Smooth muscle cell (in vitro differentiated cells): ENCODE data around the gene LAMA1. TPM values are rescaled to one million over a fixed set of nuclear protein-coding genes. Genes with fewer than 3 reads are reported as not detected.

Experiments used
- DNase-seq: peaks from one replicate; lab custom pipeline; 2025; ENCODE audit not compliant: unreplicated experiment; lab: John Stamatoyannopoulos, UW
- H2AFZ ChIP-seq: fragments of 200-600 bp; sonication (generic); 2 replicates; pipeline ENCODE4 v1.6.0; 2016; ENCODE audit warnings: antibody characterized with exemption, low read depth, mild to moderate bottlenecking
- H3F3A ChIP-seq: fragments of 200-600 bp; sonication (generic); 2 replicates; pipeline ENCODE4 v1.6.0; 2017; ENCODE audit warnings: antibody characterized with exemption, low read depth
- H3K27ac ChIP-seq: fragments of 200-600 bp; sonication (generic); 2 replicates; pipeline ENCODE4 v1.5.1; 2016; ENCODE audit warnings: low read depth, mild to moderate bottlenecking
- H3K27me3 ChIP-seq: fragments of 200-600 bp; sonication (generic); 2 replicates; pipeline ENCODE4 v1.6.1; 2016; ENCODE audit warnings: low read depth, mild to moderate bottlenecking
- H3K36me3 ChIP-seq: fragments of 200-600 bp; sonication (generic); 2 replicates; pipeline ENCODE4 v1.5.1; 2016; ENCODE audit warnings: low read depth
- H3K4me1 ChIP-seq: fragments of 200-600 bp; sonication (generic); 2 replicates; pipeline ENCODE4 v1.5.1; 2016; ENCODE audit warnings: low read depth
- H3K4me2 ChIP-seq: fragments of 200-600 bp; sonication (generic); 2 replicates; pipeline ENCODE4 v1.6.0; 2016; ENCODE audit warnings: mild to moderate bottlenecking
- H3K4me3 ChIP-seq: fragments of 200-600 bp; sonication (generic); 2 replicates; pipeline ENCODE4 v1.5.1; 2016; ENCODE audit warnings: mild to moderate bottlenecking
- H3K79me2 ChIP-seq: fragments of 200-600 bp; sonication (generic); 2 replicates; pipeline ENCODE4 v1.6.0; 2016; ENCODE audit warnings: low read depth, mild to moderate bottlenecking
- H3K9ac ChIP-seq: fragments of 200-600 bp; sonication (generic); 2 replicates; pipeline ENCODE4 v1.6.0; 2016; ENCODE audit warnings: low read depth
- H3K9me3 ChIP-seq: fragments of 200-600 bp; sonication (generic); replicated peaks from 2 replicates; pipeline ENCODE4 v1.5.1; 2016; ENCODE audit warnings: low read depth
- H4K20me1 ChIP-seq: fragments of 200-600 bp; sonication (generic); 2 replicates; pipeline ENCODE4 v1.6.0; 2016; ENCODE audit warnings: low read depth
- WGBS: methylation state at CpG from one replicate; pipeline ENCODE4 v1.1.7; 2016; ENCODE audit warnings: low lambda C conversion rate; 5-methylcytosine and 5-hydroxymethylcytosine counted together
- polyA plus RNA-seq: library from polyadenylated mRNA; unstranded; fragments of >200 nt; fragmentation: Nextera tagmentation; extraction: Ambion mirVana; gene quantifications from 2 replicates; pipeline ENCODE4 v1.2.1, GENCODE V29; 2016
- total RNA-seq: library from RNA; depleted of rRNA; stranded (reverse); fragments of >200 nt; gene quantifications from 2 replicates; pipeline ENCODE4 v1.2.3, GENCODE V29; 2014
- TF ChIP-seq, protein P1 (sequence below): fragments of 200-600 bp; sonication (generic); IDR thresholded peaks from 2 replicates; pipeline ENCODE4 v1.5.1; 2017; ENCODE audit warnings: borderline replicate concordance, mild to moderate bottlenecking, antibody characterized with exemption; ENCODE audit not compliant: insufficient read depth, poor library complexity, severe bottlenecking

The LAMA1 gene
- total and polyA plus RNA-seq, 2 experiments from 2014 or later, result 6.7 to 9.7 TPM

DNA sequence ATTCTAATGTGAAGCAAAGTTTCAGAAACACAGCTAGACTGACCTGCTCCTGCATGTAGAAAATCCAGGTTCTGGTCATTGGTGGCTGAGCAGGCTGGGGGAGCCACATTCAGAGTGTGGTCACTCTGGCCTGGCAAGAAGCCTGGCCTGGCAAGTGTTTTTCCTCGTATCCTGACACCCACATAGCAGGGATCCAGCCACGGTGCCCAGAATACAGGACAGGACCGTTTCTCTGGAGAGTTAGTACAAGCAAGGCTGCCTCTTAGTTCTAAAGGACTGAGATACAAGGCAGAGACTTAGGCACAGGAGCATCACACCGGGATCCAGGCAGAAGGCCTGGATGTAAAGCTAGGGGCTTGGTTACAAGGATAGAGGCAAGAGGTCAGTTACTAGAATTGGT lies 4.8 kb upstream of the LAMA1 start:
- Histone ChIP-seq H3K4me3 (no peak overlapping the region), H3K27ac (no peak overlapping the region), H3K79me2 (no peaks in the 10 kb centered on the region), H3K4me1 (no peaks in the 10 kb centered on the region), H3K9ac (no peak overlapping the region), H2AFZ (no peak overlapping the region), H3K4me2 (no peak overlapping the region), H4K20me1 (no peaks in the 10 kb centered on the region), H3K27me3 (peaks cover 4% of the 10 kb centered on the region), H3K9me3 (no peaks in the 10 kb centered on the region), H3K36me3 (no peaks in the 10 kb centered on the region), H3F3A (peaks cover 12% of the 10 kb centered on the region)
- 94% methylated on average over 4 of the region's 4 CpGs for WGBS
- TF ChIP-seq, protein P1, sequence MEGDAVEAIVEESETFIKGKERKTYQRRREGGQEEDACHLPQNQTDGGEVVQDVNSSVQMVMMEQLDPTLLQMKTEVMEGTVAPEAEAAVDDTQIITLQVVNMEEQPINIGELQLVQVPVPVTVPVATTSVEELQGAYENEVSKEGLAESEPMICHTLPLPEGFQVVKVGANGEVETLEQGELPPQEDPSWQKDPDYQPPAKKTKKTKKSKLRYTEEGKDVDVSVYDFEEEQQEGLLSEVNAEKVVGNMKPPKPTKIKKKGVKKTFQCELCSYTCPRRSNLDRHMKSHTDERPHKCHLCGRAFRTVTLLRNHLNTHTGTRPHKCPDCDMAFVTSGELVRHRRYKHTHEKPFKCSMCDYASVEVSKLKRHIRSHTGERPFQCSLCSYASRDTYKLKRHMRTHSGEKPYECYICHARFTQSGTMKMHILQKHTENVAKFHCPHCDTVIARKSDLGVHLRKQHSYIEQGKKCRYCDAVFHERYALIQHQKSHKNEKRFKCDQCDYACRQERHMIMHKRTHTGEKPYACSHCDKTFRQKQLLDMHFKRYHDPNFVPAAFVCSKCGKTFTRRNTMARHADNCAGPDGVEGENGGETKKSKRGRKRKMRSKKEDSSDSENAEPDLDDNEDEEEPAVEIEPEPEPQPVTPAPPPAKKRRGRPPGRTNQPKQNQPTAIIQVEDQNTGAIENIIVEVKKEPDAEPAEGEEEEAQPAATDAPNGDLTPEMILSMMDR, result no peak
- no peak for DNase-seq

DNA sequence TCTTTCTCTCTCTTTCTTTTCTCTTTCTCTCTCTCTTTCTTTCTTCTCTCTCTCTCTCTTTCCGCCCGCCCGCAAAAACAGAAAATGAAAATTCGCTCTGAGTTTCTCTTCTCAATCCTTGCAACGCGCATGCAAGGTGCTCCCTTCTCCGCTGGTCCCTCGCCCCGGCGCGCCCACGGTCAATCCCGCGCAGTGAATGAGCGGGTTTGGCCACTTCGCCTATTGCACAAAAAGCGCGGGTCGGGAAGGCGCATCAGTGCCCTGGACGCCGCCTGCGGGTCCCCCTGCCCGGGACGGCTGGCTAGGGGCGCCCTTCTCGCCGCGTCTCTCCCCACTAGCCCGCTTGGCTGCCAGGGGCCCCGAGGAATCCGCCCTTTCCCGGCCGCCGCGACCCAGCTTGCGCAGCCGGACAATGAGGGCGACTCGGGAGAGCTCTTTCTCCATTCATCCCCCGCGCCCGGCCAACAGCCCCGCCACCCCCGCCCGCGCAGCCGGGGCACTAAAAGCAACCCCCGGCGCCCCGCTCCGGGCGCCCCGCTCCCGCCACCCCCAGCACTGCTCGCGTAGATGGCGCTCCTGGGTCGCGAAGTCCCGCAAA lies 706 bp downstream of the LAMA1 start:
- Histone ChIP-seq H3K4me2 (peak overlapping the region; percentile 97), H3K9me3 (no peaks in the 10 kb centered on the region), H3K27me3 (peaks cover 3% of the 10 kb centered on the region), H3F3A (peaks cover 12% of the 10 kb centered on the region), H3K27ac (no peak overlapping the region), H3K79me2 (no peaks in the 10 kb centered on the region), H2AFZ (peak overlapping the region; percentile 73), H4K20me1 (no peaks in the 10 kb centered on the region), H3K4me3 (peak overlapping the region; percentile 66), H3K36me3 (no peaks in the 10 kb centered on the region), H3K9ac (no peak overlapping the region), H3K4me1 (peaks cover under 1% of the 10 kb centered on the region)
- DNase-seq, result no peak
- TF ChIP-seq, protein P1, result no peak
- WGBS, result under 1% methylated on average over 47 of the region's 61 CpGs

DNA sequence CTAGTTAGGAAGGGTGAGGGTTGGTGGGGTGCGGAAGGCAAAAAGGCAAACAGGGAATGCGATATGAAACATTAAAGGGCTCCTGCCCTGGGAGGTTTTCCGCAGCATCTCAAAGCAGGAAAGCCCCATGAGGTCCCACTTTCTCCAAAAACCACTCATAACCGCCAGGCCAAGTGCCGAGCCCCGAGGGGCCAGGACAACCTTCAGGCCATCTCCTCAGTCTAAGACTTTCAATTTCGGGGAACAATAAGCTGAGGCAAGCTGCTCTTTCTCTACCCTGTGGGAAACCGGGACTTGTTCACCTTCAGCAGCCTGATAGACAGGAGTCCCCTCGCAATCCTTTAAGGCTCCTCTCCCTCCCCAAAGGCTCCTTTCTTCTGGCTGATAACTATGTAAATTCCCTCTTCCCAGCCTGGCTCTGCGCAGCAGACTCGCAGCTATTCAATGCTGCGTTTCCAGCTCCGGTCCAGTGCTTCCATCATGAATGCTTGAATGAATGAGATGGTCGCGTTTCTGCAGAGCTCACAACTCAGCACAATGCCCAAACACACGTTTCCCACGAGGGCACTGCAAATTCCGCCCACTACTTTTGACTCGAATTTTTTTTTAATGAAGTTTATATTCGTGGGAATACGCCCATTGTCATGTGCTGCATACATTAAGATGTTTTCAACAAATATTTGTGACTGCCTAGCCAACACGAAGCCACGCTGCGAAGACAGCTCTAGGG lies 1.4 kb downstream of the LAMA1 start:
- Histone ChIP-seq H3K27me3 (peaks cover 3% of the 10 kb centered on the region), H3K9me3 (no peaks in the 10 kb centered on the region), H4K20me1 (no peaks in the 10 kb centered on the region), H3K36me3 (no peaks in the 10 kb centered on the region), H3K4me3 (peak overlapping the region; percentile 66), H3K4me2 (peak overlapping the region; percentile 97), H3K27ac (no peak overlapping the region), H3K79me2 (no peaks in the 10 kb centered on the region), H3K4me1 (peaks cover 8% of the 10 kb centered on the region), H2AFZ (peak overlapping the region; percentile 73), H3K9ac (no peak overlapping the region), H3F3A (peaks cover 12% of the 10 kb centered on the region)
- TF ChIP-seq, protein P1, result no peak
- WGBS, result 15% methylated on average over 24 of the region's 24 CpGs
- DNase-seq, result no peak
